Endothelial cell of umbilical vein (primary cell): Measurements from ENCODE around the gene TTLL10. TPM values are rescaled to one million over a fixed set of nuclear protein-coding genes. Genes with fewer than 3 reads are reported as not detected.

Experiments used
- BruUV-seq: library from RNA; stranded (reverse); fragments of 400-500 nt; replicated peaks from 2 replicates; lab custom pipeline; 2021; lab: Mats Ljungman, UMichigan
- CTCF ChIA-PET: fragments of 300-600, 350-600 bp; sonication (Branson Sonifier 250); formaldehyde crosslinking; loops from one replicate; lab custom pipeline; 2021; ENCODE audit warnings: antibody characterized with exemption, inconsistent platforms; lab: Charles Lee
- POLR2A ChIA-PET: fragments of 300-600, 350-600 bp; sonication (Branson Sonifier 250); formaldehyde crosslinking; loops from one replicate; lab custom pipeline; 2021; ENCODE audit warnings: antibody characterized with exemption, inconsistent platforms; lab: Charles Lee
- DNase-seq: peaks from one replicate; pipeline ENCODE4 v3.0.0-alpha.2; 2011; ENCODE audit warnings: low read depth, low spot score
- FAIRE-seq: peaks from 2 replicates; lab custom pipeline; 2011; peaks lifted over from hg19 to GRCh38; lab: Jason Lieb, UNC
- H2AFZ ChIP-seq: 2 replicates; pipeline ENCODE4 v1.6.0; 2012; ENCODE audit warnings: low read depth, low read length, control low read depth, inconsistent platforms
- H3K27ac ChIP-seq: 2 replicates; pipeline ENCODE4 v1.5.1; 2011; ENCODE audit warnings: low read depth, mild to moderate bottlenecking, control low read depth, low read length, moderate library complexity; ENCODE audit not compliant: insufficient read depth
- H3K27me3 ChIP-seq, 2 experiments: 2 replicates each; pipeline versions ENCODE4 v1.6.0 to v1.6.1; 2011; ENCODE audit warnings: low read length in 2 of 2, mixed read lengths in 1 of 2; ENCODE audit not compliant: control insufficient read depth in 2 of 2, insufficient read depth in 2 of 2
- H3K36me3 ChIP-seq, 2 experiments: 2 replicates in 1 of 2; 3 replicates in 1 of 2; pipeline ENCODE4 v1.5.1; 2011; ENCODE audit warnings: low read length in 2 of 2, mild to moderate bottlenecking in 1 of 2, moderate library complexity in 1 of 2; ENCODE audit not compliant: control insufficient read depth in 2 of 2, insufficient read depth in 2 of 2; ENCODE audit errors: extremely low read depth in 1 of 2
- H3K4me1 ChIP-seq: 3 replicates; pipeline ENCODE4 v1.5.1; 2011; ENCODE audit warnings: mild to moderate bottlenecking, low read length; ENCODE audit not compliant: control insufficient read depth, insufficient read depth; ENCODE audit errors: extremely low read depth
- H3K4me2 ChIP-seq: 2 replicates; pipeline ENCODE4 v1.6.1; 2011; ENCODE audit warnings: low read length, control low read depth, mixed read lengths; ENCODE audit not compliant: insufficient read depth
- H3K4me3 ChIP-seq, 3 experiments: fragments of 200-600 bp in 1 of 3; sonication (generic), shearing (Covaris generic) in 1 of 3; replicated peaks in 1 of 3; 2 replicates each; pipeline ENCODE4 v1.5.1; 2011 to 2016; ENCODE audit warnings: control low read depth in 3 of 3, low read length in 3 of 3, mild to moderate bottlenecking in 2 of 3, inconsistent platforms in 1 of 3, low read depth in 1 of 3, moderate library complexity in 1 of 3; ENCODE audit not compliant: insufficient read depth in 1 of 3
- H3K79me2 ChIP-seq: 2 replicates; pipeline ENCODE4 v1.6.0; 2012; ENCODE audit warnings: low read length, inconsistent platforms; ENCODE audit not compliant: control insufficient read depth, insufficient read depth
- H3K9ac ChIP-seq: replicated peaks from 2 replicates; pipeline ENCODE3; 2011; ENCODE audit warnings: low read length, control low read depth; ENCODE audit not compliant: insufficient read depth; ENCODE audit errors: extremely low read depth
- H3K9me1 ChIP-seq: replicated peaks from 3 replicates; pipeline ENCODE4 v1.6.0; 2011; ENCODE audit warnings: mild to moderate bottlenecking, low read length; ENCODE audit not compliant: control insufficient read depth, insufficient read depth; ENCODE audit errors: extremely low read depth
- H3K9me3 ChIP-seq: replicated peaks from 2 replicates; pipeline ENCODE4 v1.5.1; 2012; ENCODE audit warnings: low read length, inconsistent platforms; ENCODE audit not compliant: control insufficient read depth, insufficient read depth
- H4K20me1 ChIP-seq: replicated peaks from 2 replicates; pipeline ENCODE3; 2011; ENCODE audit warnings: mild to moderate bottlenecking, low read length; ENCODE audit not compliant: control insufficient read depth, insufficient read depth; ENCODE audit errors: extremely low read depth
- CTCF ChIP-seq, 2 donors: IDR thresholded peaks; 1 replicate in 1 of 2; 2 replicates in 1 of 2; pipeline ENCODE4 v1.5.1; 2011; ENCODE audit warnings: low read length in 2 of 2, mild to moderate bottlenecking in 2 of 2, moderate library complexity in 2 of 2, control low read depth in 1 of 2, inconsistent platforms in 1 of 2, low read depth in 1 of 2; ENCODE audit not compliant: insufficient read depth in 1 of 2; ENCODE audit errors: extremely low read depth in 1 of 2
- EZH2 ChIP-seq: IDR thresholded peaks from 2 replicates; pipeline ENCODE4 v1.6.1; 2012; ENCODE audit warnings: borderline replicate concordance, low read depth, mild to moderate bottlenecking, moderate library complexity, low read length, inconsistent platforms; ENCODE audit not compliant: severe bottlenecking
- FOS ChIP-seq: IDR thresholded peaks from 2 replicates; pipeline ENCODE4 v1.6.1; 2011; ENCODE audit warnings: mild to moderate bottlenecking, low read length, moderate library complexity, borderline replicate concordance; ENCODE audit not compliant: insufficient read depth
- GATA2 ChIP-seq: IDR thresholded peaks from 2 replicates; pipeline ENCODE4 v1.7.0; 2011; ENCODE audit warnings: low read depth, mild to moderate bottlenecking, moderate library complexity, mixed read lengths, low read length; ENCODE audit not compliant: insufficient read length, insufficient read depth
- JUN ChIP-seq: IDR thresholded peaks from 2 replicates; pipeline ENCODE4 v1.6.1; 2011; ENCODE audit warnings: borderline replicate concordance, low read depth; ENCODE audit not compliant: insufficient read length, insufficient read depth
- MYC ChIP-seq: IDR thresholded peaks from one replicate; pipeline ENCODE4 v1.6.1; 2011; ENCODE audit warnings: mild to moderate bottlenecking, low read depth, low read length
- POLR2A ChIP-seq: IDR thresholded peaks from 2 replicates; pipeline ENCODE4 v1.6.1; 2012; ENCODE audit warnings: low read depth, mild to moderate bottlenecking, control low read depth, low read length
- POLR2AphosphoS5 ChIP-seq: IDR thresholded peaks from 2 replicates; pipeline ENCODE4 v1.6.1; 2012; ENCODE audit warnings: low read depth, mild to moderate bottlenecking, control low read depth, low read length, moderate library complexity; ENCODE audit not compliant: insufficient read depth
- dilution Hi-C: fragments of 300-500 bp; cut with MboI; formaldehyde crosslinking; loops from one replicate; pipeline ENCODE4 v1.15.0; 2019; ENCODE audit warnings: low sequenced_read_pairs; ENCODE audit not compliant: extremely low pct_ligation_motif_present
- intact Hi-C: fragments of 100-400 bp; cut with micrococcal nuclease; formaldehyde crosslinking; loops from one replicate; pipeline ENCODE4 v1.10.0; 2022
- polyA plus RNA-seq, 4 experiments: library from polyadenylated mRNA; depleted of rRNA in 3 of 4; stranded (reverse) in 3 of 4; unstranded in 1 of 4; fragments of >200 nt; gene quantifications; 2 replicates each; pipeline versions ENCODE4 v1.2.1 to v1.2.3, GENCODE V29; 2011 to 2012; ENCODE audit warnings: missing spikeins in 1 of 4
- total RNA-seq: library from RNA; stranded (reverse); gene quantifications from 2 replicates; pipeline ENCODE4 v1.2.3, GENCODE V29; 2021
- TF ChIP-seq, protein P1 (sequence below): IDR thresholded peaks from 2 replicates; pipeline ENCODE4 v1.6.1; 2011; ENCODE audit not compliant: insufficient read depth, insufficient read length

TTLL10 gene
- total and polyA plus RNA-seq, 2 donors (not counting 3 experiments of a cell fraction or from before 2014, with no cell fraction given): not detected

- Histone ChIP-seq H3K27ac (no peak overlapping the region), H3K79me2 (peaks cover 53% of the 10 kb centered on the region), H3K9ac (no peak overlapping the region), H3K9me1 (no peaks in the 10 kb centered on the region), H3K36me3 (peaks cover 6 to 46% of the 10 kb centered on the region in 2 experiments), H3K4me2 (no peak overlapping the region), H3K27me3 (no peaks in the 10 kb centered on the region), H2AFZ (no peak overlapping the region), H4K20me1 (no peaks in the 10 kb centered on the region), H3K4me1 (peaks cover 4% of the 10 kb centered on the region), H3K9me3 (no peaks in the 10 kb centered on the region), H3K4me3 (no peak overlapping the region)
- POLR2A ChIA-PET: no interaction called here
- BruUV-seq: no TSS peak
- TF ChIP-seq EZH2: no peak
- TF ChIP-seq FOS: no peak
- TF ChIP-seq, protein P1, sequence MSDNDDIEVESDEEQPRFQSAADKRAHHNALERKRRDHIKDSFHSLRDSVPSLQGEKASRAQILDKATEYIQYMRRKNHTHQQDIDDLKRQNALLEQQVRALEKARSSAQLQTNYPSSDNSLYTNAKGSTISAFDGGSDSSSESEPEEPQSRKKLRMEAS: no peak
- intact Hi-C loops (no loop called here), dilution Hi-C loops (no loop called here)
- no peak for FAIRE-seq
- CTCF ChIA-PET: no interaction called here
- DNase-seq: no peak
Measured at GRCh38 chr1:1225913-1226312, 52.2 kb downstream of the TTLL10 start.

DNA sequence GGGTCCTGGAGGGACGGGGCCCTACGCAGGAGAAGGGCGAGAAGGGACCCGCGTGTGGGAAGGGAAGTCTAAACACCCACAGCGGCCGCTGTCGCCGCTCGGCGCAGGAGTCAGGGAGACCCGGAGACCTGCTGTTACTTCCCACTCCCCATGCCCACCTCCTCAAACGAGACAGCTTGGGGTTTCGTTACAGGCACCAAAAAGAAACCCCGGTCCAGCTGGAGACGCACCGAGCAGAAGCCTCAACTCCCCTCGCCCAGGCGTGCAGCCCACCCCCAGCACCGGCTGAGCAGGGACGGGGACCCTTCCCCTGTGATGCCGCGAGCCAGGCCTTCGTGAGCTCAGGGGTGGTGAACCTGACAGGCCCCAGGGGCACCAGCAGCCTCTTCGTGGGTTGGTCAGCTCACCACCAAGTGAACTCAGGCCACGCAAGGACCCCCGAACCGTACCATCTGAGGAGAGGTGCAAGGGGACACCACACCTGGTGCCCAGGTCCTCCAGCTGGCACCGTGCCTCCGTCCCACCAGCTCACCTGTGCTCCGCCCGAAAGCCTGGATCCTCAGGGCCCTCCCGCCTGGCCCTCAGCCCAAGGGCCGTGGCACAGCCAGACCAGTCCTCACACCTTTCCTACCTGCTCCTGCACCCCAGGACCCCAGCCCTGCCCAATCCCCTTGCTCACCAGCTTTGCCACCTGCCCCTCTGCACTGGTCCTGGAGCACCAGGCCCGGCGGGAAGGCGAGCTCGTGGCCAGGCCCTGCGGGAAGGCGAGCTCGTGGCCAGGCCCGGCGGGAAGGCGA lies 53.1 kb downstream of the TTLL10 start:
- Histone ChIP-seq H4K20me1 (no peaks in the 10 kb centered on the region), H3K79me2 (peaks cover 58% of the 10 kb centered on the region), H3K27me3 (no peaks in the 10 kb centered on the region), H3K9me1 (no peaks in the 10 kb centered on the region), H3K4me2 (no peak overlapping the region), H3K36me3 (peaks cover 6 to 43% of the 10 kb centered on the region in 2 experiments), H2AFZ (no peak overlapping the region), H3K27ac (no peak overlapping the region), H3K9me3 (no peaks in the 10 kb centered on the region), H3K4me3 (no peak overlapping the region), H3K9ac (no peak overlapping the region), H3K4me1 (peaks cover 6% of the 10 kb centered on the region)
- CTCF ChIA-PET: interaction anchor here (1.4 kb wide), 1 partner anchor 104 kb away, joined by 5 read pairs; no protein-coding TSS in a partner anchor
- no TSS peak for BruUV-seq
- DNase-seq: no peak
- TF ChIP-seq JUN (no peak), POLR2A (no peak), CTCF (IDR thresholded peaks at IDR 0.05; ENCODE audit: extremely low read depth in 1 of 2, insufficient read depth in 1 of 2, low read depth in 1 of 2, low read length in 2 of 2) (no peak), GATA2 (no peak), POLR2AphosphoS5 (no peak), MYC (no peak)
- TF ChIP-seq, protein P1: no peak
- intact Hi-C loops (no loop called here), dilution Hi-C loops (no loop called here)
- POLR2A ChIA-PET: no interaction called here
- FAIRE-seq: no peak
